IMR-90 (cell line): ENCODE measurements around the gene FBLN1.
"Not testable (repeated sequence)": the region's sequence is repeated elsewhere in the genome, so short reads cannot be mapped to it uniquely, and the experiment has no call there.

ENCODE experiments used
- BHLHE40 ChIP-seq: fragments of 150-350 bp; IDR thresholded peaks from 2 replicates; pipeline ENCODE4 v1.6.1; 2016; ENCODE audit warnings: mild to moderate bottlenecking, low read depth, low read length
- CHD1 ChIP-seq: IDR thresholded peaks from 2 replicates; pipeline ENCODE4 v1.6.1; 2012; ENCODE audit warnings: low read depth, low read length, improper control_type of control experiment
- CTCF ChIP-seq: conservative IDR thresholded peaks from 2 replicates; pipeline ENCODE4 v1.5.1; 2012; ENCODE audit warnings: mild to moderate bottlenecking, low read depth, low read length, improper control_type of control experiment
- MAFK ChIP-seq: IDR thresholded peaks from 2 replicates; pipeline ENCODE4 v1.6.1; 2012; ENCODE audit warnings: low read depth, low read length, improper control_type of control experiment
- POLR2A ChIP-seq: IDR thresholded peaks from 2 replicates; pipeline ENCODE4 v1.6.1; 2012; ENCODE audit warnings: mild to moderate bottlenecking, low read depth, low read length
- RAD21 ChIP-seq: IDR thresholded peaks from 2 replicates; pipeline ENCODE4 v1.6.1; 2012; ENCODE audit warnings: low read length, improper control_type of control experiment
- RFX5 ChIP-seq: IDR thresholded peaks from 2 replicates; pipeline ENCODE4 v1.8.0; 2012; ENCODE audit warnings: low read depth, mild to moderate bottlenecking, low read length, moderate library complexity
- SMC3 ChIP-seq: fragments of 150-350 bp; IDR thresholded peaks from 2 replicates; pipeline ENCODE4 v1.6.1; 2016; ENCODE audit warnings: low read depth, mild to moderate bottlenecking, antibody characterized with exemption, low read length, moderate library complexity
- USF2 ChIP-seq: fragments of 150-350 bp; IDR thresholded peaks from 2 replicates; pipeline ENCODE4 v1.6.1; 2017; ENCODE audit warnings: mild to moderate bottlenecking, antibody characterized with exemption, low read length, low read depth

GRCh38 chr22:45560092-45560491 lies 57.4 kb downstream of the FBLN1 start:
- TF ChIP-seq USF2, CTCF, MAFK, POLR2A, SMC3, RFX5, RAD21, BHLHE40, CHD1: not testable (repeated sequence)
